ENCODE results near the gene KIAA0825.
"Not testable (repeated sequence)": the region's sequence is repeated elsewhere in the genome, so short reads cannot be mapped to it uniquely, and the experiment has no call there.

KIAA0825 gene

DNA sequence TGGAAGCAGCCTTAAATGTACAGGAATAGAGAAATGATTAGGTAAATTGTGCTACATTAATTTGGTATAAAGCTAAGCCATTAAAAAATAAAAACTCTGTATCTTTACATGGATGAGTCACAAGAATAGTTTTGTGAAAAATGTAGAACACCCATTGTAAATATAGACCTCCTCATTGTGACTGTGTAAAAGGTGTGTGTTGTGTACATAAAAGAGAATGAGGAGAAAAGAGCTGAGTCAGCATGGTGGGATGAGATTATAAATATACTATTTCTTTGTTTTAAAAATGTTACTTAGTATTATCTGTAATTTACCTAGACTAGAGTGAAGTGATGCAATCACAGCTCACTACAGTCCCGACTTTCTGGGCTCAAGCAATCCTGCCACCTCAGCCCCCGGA lies 250.5 kb downstream of the KIAA0825 start:
- DNase-seq: no peak

DNA sequence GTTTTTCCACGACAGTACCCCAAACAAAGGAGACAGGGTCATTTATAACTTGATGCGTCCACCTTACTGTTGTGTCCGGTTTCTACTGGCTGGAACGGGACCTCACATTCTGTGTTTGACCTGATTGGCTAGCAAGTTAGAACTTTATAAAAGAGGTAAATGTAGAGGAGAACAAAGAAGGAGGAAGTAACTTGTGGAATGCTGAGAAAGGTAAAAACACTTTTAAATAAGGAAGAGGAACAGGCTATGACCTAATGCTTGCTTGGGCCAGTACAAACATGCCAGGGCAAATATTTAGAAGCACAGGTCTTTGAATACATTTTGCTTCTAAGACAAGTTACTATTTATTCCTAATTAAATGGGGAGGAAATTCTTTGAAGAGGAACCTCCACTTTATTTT lies 251.6 kb downstream of the KIAA0825 start:
- no peak for DNase-seq

GRCh38 chr5:94362857-94363256 lies 255.5 kb downstream of the KIAA0825 start:
- no peak for DNase-seq

- no peak for DNase-seq
These were observed 256.3 kb downstream of the KIAA0825 start for GRCh38 chr5:94361832-94362796.

GRCh38 chr5:94361161-94361560 lies 257.2 kb downstream of the KIAA0825 start:
- no peak for DNase-seq

- no peak for DNase-seq
These were observed 257.8 kb downstream of the KIAA0825 start for GRCh38 chr5:94360382-94361130.

GRCh38 chr5:94359880-94360279 lies 258.5 kb downstream of the KIAA0825 start:
- no peak for DNase-seq

- no peak for DNase-seq
These were observed 262.6 kb downstream of the KIAA0825 start for GRCh38 chr5:94355811-94356210.

DNA sequence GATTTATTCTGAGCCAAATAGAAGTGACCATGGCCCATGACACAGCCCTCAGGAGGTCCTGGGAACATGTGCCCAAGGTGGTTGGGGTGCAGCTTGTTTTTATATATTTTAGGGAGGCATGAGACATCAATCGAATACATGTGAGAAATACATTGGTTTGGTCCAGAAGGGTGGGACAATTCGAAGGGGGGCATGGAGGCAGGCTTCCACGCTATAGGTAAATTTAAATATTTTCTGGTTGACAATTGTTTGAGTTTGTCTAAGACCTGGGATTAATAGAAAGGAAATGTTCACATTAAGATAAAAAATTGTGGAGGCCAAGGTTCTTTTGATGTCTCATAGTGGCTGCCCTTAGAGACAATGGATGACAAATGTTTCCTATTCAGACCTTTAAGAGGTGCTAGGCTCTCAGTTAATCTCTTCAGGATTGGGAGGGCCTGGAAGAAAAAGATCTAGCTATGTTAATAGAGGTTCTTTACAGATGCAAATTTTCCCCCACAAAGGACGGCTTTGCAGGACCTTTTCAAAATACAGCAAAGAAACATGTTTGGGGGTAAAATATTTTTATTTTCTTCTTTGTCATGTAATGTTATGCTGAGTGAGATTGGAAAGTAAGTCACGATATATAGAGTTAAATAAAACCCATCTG lies 263.4 kb downstream of the KIAA0825 start:
- DNase-seq: not testable (repeated sequence)

DNA sequence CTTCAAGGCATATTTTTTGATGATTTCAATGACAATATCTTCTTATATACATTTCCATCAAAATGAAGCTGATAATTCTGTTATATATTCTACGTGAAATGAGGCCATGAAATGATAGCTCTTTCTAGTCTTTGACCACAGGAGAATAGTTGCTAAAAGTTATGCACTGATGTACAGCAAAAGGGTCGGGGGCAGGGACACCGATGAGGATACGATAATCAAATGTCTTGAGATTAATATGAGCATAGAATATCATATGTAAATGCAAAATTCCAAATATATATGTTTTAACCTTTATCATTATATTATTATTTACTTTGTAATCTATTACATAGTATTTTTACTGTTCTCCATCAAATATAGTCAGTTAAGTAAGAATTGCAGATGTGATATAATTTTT lies 264.8 kb downstream of the KIAA0825 start:
- DNase-seq: no peak

DNA sequence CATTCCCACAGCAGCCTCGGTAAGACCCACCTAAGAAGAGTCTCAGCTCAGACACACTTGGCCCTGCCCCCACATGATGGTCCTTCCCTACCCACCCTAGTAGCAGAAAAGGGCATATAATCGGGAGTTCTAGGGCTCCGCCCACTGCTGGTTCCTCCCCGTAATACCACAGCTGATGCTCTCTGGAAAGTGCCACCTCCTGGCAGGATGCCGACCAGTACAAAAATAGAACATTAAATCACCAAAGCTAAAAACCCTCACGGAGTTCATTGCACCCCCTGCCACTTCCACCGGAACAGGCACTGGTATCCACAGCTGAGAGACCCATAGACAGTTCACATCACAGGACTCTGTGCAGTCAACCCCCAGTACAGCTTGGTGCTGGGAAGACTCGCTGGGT lies 271.3 kb downstream of the KIAA0825 start:
- DNase-seq: no peak

DNA sequence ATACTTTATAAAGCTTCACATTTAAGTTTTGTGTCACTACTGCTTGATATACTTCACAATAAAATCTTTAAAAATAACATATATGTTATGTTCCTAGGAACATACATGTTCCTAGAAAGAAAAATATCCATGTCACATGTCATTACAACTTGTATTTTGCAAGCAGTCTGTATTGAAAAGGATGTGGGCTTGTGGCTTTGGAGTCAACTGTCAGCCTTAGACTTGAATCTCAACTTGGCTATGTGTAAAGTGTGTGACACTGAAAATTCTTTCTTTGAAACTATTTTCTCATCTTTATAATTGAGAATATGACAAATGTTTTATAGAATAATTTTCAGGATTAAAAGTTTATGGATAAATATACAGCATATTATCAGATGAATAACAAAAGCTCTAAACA lies 273.1 kb downstream of the KIAA0825 start:
- DNase-seq: no peak

DNA sequence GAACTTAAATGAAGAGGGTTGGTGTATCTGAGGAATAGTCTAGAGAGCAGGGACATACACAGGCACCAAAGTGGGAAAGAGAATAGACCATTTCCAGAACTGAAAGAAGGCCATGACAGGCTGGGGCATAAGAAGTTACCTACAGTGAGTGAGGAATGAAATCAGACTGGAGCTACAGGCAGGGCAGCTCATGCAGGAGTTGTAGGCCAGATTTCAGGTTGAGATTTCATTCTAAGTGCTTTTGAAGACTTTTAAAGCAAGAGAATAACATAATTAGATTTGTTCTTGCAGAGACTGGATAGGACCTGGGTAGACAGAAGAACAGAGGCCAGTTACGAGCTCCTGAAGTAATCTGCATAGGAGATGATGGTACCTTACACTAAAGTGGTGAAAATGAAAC lies 280.8 kb downstream of the KIAA0825 start:
- no peak for DNase-seq

GRCh38 chr5:94335936-94336335 lies 282.5 kb downstream of the KIAA0825 start:
- no peak for DNase-seq

DNA sequence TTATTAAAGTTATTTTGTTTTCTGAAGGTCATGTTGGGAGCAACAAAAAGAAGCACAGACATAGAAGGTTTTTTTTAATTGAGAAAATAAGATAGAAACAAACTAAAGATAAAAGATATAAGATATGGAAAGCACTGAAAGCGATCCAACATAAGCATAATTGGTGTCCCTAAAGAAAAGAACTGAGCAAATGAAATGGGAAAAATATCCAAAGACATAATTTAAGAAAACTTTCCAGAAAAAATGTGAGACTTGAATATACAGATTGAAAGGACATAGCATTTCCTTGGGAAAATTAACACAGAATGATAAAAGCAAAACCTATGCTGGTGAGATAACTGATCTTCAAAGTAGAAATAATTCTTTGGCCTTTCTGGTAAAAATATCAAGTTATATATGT lies 289.3 kb downstream of the KIAA0825 start:
- no peak for DNase-seq

DNA sequence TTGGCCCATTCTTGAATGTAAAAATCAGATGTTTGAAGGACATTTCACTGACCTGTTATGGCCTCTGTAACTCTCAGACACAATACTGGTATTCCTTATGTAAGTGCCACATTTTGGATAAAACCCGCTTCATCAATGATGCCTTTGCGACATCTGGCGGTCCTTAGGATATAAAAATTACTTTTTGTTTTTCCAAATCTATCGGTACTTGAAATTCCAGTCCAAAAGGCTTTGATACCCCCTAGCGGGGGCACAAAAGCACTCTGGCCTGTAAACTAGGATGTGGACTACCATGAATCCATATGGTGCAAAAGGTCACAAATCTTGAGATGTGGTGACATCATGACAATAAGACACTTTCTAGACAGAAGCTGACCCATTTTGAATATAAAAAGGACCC lies 291.8 kb downstream of the KIAA0825 start:
- DNase-seq: no peak

DNA sequence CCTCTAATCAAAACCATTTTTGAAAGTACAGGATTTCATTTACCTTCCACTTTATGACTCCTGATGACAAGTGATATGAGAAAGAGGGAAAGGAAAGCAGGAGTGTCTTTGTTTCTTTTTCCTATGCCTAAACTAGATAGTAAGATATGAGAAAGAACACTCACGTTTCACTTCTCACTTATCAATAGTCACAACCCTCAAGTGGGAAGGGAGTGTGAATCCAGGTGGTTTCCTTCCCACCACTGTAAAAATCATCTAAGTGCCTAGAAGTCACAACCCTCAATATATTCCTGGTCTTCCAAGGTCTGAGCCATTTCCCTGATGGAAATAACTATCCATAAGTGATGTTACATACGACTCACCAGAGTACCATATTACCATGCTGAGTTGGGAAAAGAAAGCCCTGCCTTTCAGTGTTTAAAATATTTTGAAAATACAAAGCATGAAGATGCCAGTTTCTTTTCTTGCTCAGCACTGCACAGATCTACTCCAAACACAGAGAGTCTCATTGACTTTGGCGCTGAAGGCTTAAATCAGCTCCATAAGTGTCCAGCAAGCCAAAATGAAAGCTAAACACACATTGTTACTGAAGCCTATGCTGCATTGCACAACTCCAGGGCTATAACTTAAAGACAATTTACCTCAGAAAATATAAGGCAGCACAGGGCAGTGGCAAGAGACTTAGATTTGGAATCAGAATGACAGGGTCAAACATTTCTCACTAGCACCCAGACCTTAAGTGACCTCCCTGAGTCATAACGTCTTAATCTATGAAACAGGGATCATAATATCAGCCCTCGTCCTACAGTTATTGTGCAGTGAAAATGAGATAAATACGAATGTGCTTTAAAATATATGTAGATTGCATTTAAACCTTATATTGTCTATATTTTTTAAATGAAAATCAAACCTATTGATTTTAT lies 301.2 kb downstream of the KIAA0825 start:
- DNase-seq: no peak

- no peak for DNase-seq
These were observed 303.8 kb downstream of the KIAA0825 start for GRCh38 chr5:94314460-94315131.

DNA sequence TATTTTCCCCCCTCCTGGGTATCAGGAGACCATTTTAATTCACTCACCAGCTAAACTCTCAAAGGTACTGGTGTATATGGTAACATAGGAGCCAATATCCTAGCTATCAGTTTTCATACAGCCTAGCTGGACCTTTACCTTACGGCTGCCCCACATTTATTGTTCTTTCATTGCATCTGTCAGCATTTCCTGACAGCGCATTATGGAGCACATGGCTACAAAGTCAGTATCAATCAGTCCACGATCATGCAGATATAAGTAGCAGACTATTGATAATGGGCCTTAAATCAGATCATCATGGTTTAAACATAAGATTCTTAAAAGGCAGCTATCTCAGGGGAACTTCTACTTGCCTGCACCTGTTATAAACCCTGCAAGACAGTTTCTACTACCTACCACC lies 304.7 kb downstream of the KIAA0825 start:
- DNase-seq: no peak

DNA sequence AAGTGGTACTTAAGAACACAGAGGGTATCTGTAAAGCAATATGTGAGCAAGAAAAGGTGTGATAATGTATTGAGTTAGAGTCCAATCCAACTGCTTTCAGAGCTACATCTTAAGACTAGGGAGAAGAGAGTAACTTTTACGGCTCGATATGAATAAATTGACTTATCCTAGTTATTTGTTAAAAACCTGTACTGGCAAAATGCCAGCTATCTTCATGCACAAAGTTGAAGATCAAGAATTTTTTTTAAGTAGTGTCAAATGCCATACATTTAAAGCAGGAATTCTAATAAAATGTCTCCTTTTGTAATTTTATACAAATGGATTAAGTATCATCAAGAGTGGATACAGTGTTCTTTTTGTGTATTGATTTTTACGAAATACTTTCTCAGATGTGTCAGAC lies 305.2 kb downstream of the KIAA0825 start:
- no peak for DNase-seq

GRCh38 chr5:94312298-94312697 lies 306.1 kb downstream of the KIAA0825 start:
- no peak for DNase-seq

GRCh38 chr5:94310833-94311232 lies 307.6 kb downstream of the KIAA0825 start:
- DNase-seq: no peak
